ENCODE data around the gene MPC1. TPM values are rescaled to one million over a fixed set of nuclear protein-coding genes. Genes with fewer than 3 reads are reported as not detected.

MPC1 gene
- total RNA-seq (2022; extraction: Qiagen RNA extraction; ENCODE audit: low read depth), result 3.5 to 5.4 TPM (median 4.2 TPM) in 5 replicates

GRCh38 chr6:166382933-166383801, at the start of gene MPC1:
Gene MPC1 (minus strand): TSS chr6:166382940. CDS start chr6:166382876, 64 bp downstream.

GRCh38 chr6:166342349-166343149, 40.2 kb downstream of the MPC1 start, which contains the start of gene SFT2D1:
Gene SFT2D1 (minus strand): TSS chr6:166342545. CDS start chr6:166342481, 64 bp downstream.

Other genes with a start within 250 kb of the MPC1 start
- not detected in 5 replicates for gene TBXT, start 215.1 kb downstream of the MPC1 start, total RNA-seq (2022; extraction: Qiagen RNA extraction; ENCODE audit: low read depth)
- 0.11 to 0.25 TPM (median 0.17 TPM) in 5 replicates for gene PRR18, start 74.5 kb downstream of the MPC1 start, total RNA-seq (2022; extraction: Qiagen RNA extraction; ENCODE audit: low read depth)
- gene SFT2D1, start 40.4 kb downstream of the MPC1 start, total RNA-seq (2022; extraction: Qiagen RNA extraction; ENCODE audit: low read depth), result 34.0 to 43.3 TPM (median 41.7 TPM) in 5 replicates
- gene RAMACL, start 203.7 kb upstream of the MPC1 start, total RNA-seq (2022; extraction: Qiagen RNA extraction; ENCODE audit: low read depth), result 0.05 to 0.23 TPM (median 0.12 TPM) in 5 replicates
- 0.05 to 0.34 TPM (median 0.21 TPM) in 5 replicates for gene RPS6KA2, start 244.3 kb upstream of the MPC1 start, total RNA-seq (2022; extraction: Qiagen RNA extraction; ENCODE audit: low read depth)

Measured in A549 treated with CpdA at 1 μM for 4 hours (cell line).